HCT116 (cell line): ENCODE measurements around the gene ZNF154. TPM values are rescaled to one million over a fixed set of nuclear protein-coding genes. Genes with fewer than 3 reads are reported as not detected.

Experiments used
- ATAC-seq: fragments of 200-7000 bp; cut with Tn5 transposase; 2 replicates; pipeline ENCODE4 v1.9.1; 2020; ENCODE audit warnings: mild to moderate bottlenecking, moderate library complexity
- BruUV-seq: library from RNA; stranded (reverse); fragments of 400-500 nt; replicated peaks from 2 replicates; lab custom pipeline; 2021; lab: Mats Ljungman, UMichigan
- CTCF ChIA-PET: fragments of 300-600 bp; sonication (Branson Sonifier 250); formaldehyde crosslinking; loops from one replicate; lab custom pipeline; 2021; ENCODE audit warnings: antibody characterized with exemption; lab: Charles Lee
- POLR2A ChIA-PET: fragments of 300-600, 350-600 bp; sonication (Branson Sonifier 250); formaldehyde crosslinking; loops from one replicate; lab custom pipeline; 2021; ENCODE audit warnings: antibody characterized with exemption; lab: Charles Lee
- RAD21 ChIA-PET, 2 experiments: fragments of 300-600 bp; sonication (Branson Sonifier 250); formaldehyde crosslinking; loops; one replicate each; lab custom pipeline; 2023; ENCODE audit warnings: low total read pairs in 2 of 2; ENCODE audit not compliant: uncharacterized antibody in 2 of 2, unreplicated experiment in 2 of 2, low non-redundant PET in 1 of 2; lab: Charles Lee
- DNase-seq: peaks from one replicate; pipeline ENCODE4 v3.0.0-alpha.2; 2010; ENCODE audit warnings: low read depth, low spot score
- H2AFZ ChIP-seq: fragments of 200-600 bp; shearing (Covaris generic), sonication (generic); 2 replicates; pipeline ENCODE4 v1.6.1; 2017; ENCODE audit warnings: low read depth, mixed run types, mixed read lengths, antibody characterized with exemption, low read length; ENCODE audit not compliant: poor library complexity, severe bottlenecking
- H3K27ac ChIP-seq: 2 replicates; pipeline ENCODE4 v1.5.1; 2012; ENCODE audit warnings: low read depth, low read length
- H3K27me3 ChIP-seq: fragments of 200-600 bp; sonication (generic); 2 replicates; pipeline ENCODE4 v1.6.1; 2016; ENCODE audit warnings: mixed run types, low read length, mixed read lengths; ENCODE audit not compliant: insufficient read depth
- H3K36me3 ChIP-seq, 2 experiments: fragments of 200-500 bp in 1 of 2; fragments of 200-600 bp in 1 of 2; sonication (Bioruptor generic) in 1 of 2; sonication (generic) in 1 of 2; 2 replicates each; pipeline versions ENCODE4 v1.5.1 to v1.6.1; 2014 to 2016; ENCODE audit warnings: low read length in 2 of 2, inconsistent platforms in 1 of 2, mixed read lengths in 1 of 2, mixed run types in 1 of 2; ENCODE audit not compliant: insufficient read depth in 2 of 2, control insufficient read depth in 1 of 2
- H3K4me1 ChIP-seq, 2 experiments: fragments of 200-600 bp in 1 of 2; sonication (generic) in 1 of 2; 2 replicates each; pipeline versions ENCODE4 v1.5.1 to v1.6.1; 2012 to 2017; ENCODE audit warnings: low read length in 2 of 2, inconsistent platforms in 1 of 2, mild to moderate bottlenecking in 1 of 2, mixed read lengths in 1 of 2, mixed run types in 1 of 2, moderate library complexity in 1 of 2; ENCODE audit not compliant: insufficient read depth in 2 of 2, control insufficient read depth in 1 of 2
- H3K4me2 ChIP-seq: fragments of 200-600 bp; sonication (generic); 2 replicates; pipeline ENCODE4 v1.6.1; 2017; ENCODE audit warnings: mixed run types, low read length, mixed read lengths
- H3K4me3 ChIP-seq, 2 experiments: fragments of 200-600 bp in 1 of 2; sonication (generic) in 1 of 2; replicated peaks in 1 of 2; 2 replicates each; pipeline ENCODE4 v1.5.1; 2011 to 2016; ENCODE audit warnings: low read length in 2 of 2, control low read depth in 1 of 2, low read depth in 1 of 2, mild to moderate bottlenecking in 1 of 2, mixed read lengths in 1 of 2, mixed run types in 1 of 2
- H3K79me2 ChIP-seq: fragments of 200-600 bp; sonication (generic); 2 replicates; pipeline ENCODE4 v1.6.1; 2017; ENCODE audit warnings: mild to moderate bottlenecking, mixed run types, low read length, moderate library complexity, mixed read lengths; ENCODE audit not compliant: insufficient read depth
- H3K9ac ChIP-seq: fragments of 200-600 bp; sonication (generic); 2 replicates; pipeline ENCODE4 v1.6.1; 2016; ENCODE audit warnings: low read length, mixed read lengths
- H3K9me2 ChIP-seq: fragments of 200-600 bp; sonication (generic), shearing (Covaris generic); 2 replicates; pipeline ENCODE4 v1.6.1; 2017; ENCODE audit warnings: mixed run types, mild to moderate bottlenecking, moderate library complexity; ENCODE audit not compliant: insufficient read depth
- H3K9me3 ChIP-seq, 2 experiments: fragments of 200-500 bp in 1 of 2; fragments of 200-600 bp in 1 of 2; sonication (Bioruptor generic) in 1 of 2; sonication (generic) in 1 of 2; 2 replicates each; pipeline ENCODE4 v1.6.1; 2014 to 2017; ENCODE audit warnings: low read length in 2 of 2, mixed read lengths in 2 of 2, inconsistent platforms in 1 of 2, low read depth in 1 of 2, mild to moderate bottlenecking in 1 of 2, mixed run types in 1 of 2, moderate library complexity in 1 of 2; ENCODE audit not compliant: control insufficient read depth in 1 of 2, insufficient read depth in 1 of 2
- H4K20me1 ChIP-seq: fragments of 200-600 bp; sonication (generic), shearing (Covaris generic); 2 replicates; pipeline ENCODE4 v1.6.1; 2017; ENCODE audit warnings: mixed run types, mild to moderate bottlenecking, moderate library complexity; ENCODE audit not compliant: insufficient read depth
- CBX3 ChIP-seq: IDR thresholded peaks from 2 replicates; pipeline ENCODE4 v1.6.1; 2012; ENCODE audit warnings: low read depth
- CEBPB ChIP-seq: IDR thresholded peaks from 2 replicates; pipeline ENCODE4 v1.6.1; 2012; ENCODE audit warnings: low read depth
- CTCF ChIP-seq, 3 experiments: fragments of 200-600 bp in 1 of 3; sonication (generic) in 1 of 3; IDR thresholded peaks in 2 of 3; conservative IDR thresholded peaks in 1 of 3; 2 replicates each; pipeline ENCODE4 v1.5.1; 2012 to 2017; ENCODE audit warnings: low read depth in 2 of 3, low read length in 2 of 3, antibody characterized with exemption in 1 of 3, borderline replicate concordance in 1 of 3, control low read depth in 1 of 3, mild to moderate bottlenecking in 1 of 3, mixed read lengths in 1 of 3, mixed run types in 1 of 3, moderate library complexity in 1 of 3; ENCODE audit not compliant: insufficient read depth in 1 of 3
- ELF1 ChIP-seq: IDR thresholded peaks from 2 replicates; pipeline ENCODE4 v1.6.1; 2012; ENCODE audit warnings: low read depth, borderline replicate concordance
- EZH2phosphoT487 ChIP-seq: fragments of 200-600 bp; IDR thresholded peaks from 2 replicates; pipeline ENCODE4 v1.6.1; 2018; ENCODE audit warnings: antibody characterized with exemption, borderline replicate concordance
- FOSL1 ChIP-seq: IDR thresholded peaks from 2 replicates; pipeline ENCODE4 v1.6.1; 2012; ENCODE audit warnings: low read depth
- JUND ChIP-seq: IDR thresholded peaks from 2 replicates; pipeline ENCODE4 v1.6.1; 2012
- POLR2A ChIP-seq: IDR thresholded peaks from 2 replicates; pipeline ENCODE4 v1.7.0; 2011; ENCODE audit warnings: borderline replicate concordance; ENCODE audit not compliant: insufficient read depth, insufficient read length; ENCODE audit errors: extremely low read depth
- POLR2AphosphoS5 ChIP-seq: IDR thresholded peaks from 2 replicates; pipeline ENCODE4 v1.6.1; 2011; ENCODE audit warnings: mild to moderate bottlenecking, low read depth, low read length, moderate library complexity
- SIN3A ChIP-seq: IDR thresholded peaks from 2 replicates; pipeline ENCODE4 v1.6.1; 2012; ENCODE audit warnings: low read depth
- SRF ChIP-seq: IDR thresholded peaks from 2 replicates; pipeline ENCODE4 v1.6.1; 2012; ENCODE audit warnings: low read depth
- YY1 ChIP-seq: IDR thresholded peaks from 2 replicates; pipeline ENCODE4 v1.6.1; 2011; ENCODE audit warnings: low read length, low read depth, moderate library complexity, mild to moderate bottlenecking; ENCODE audit not compliant: insufficient replicate concordance; ENCODE audit errors: extremely low read depth
- ZFX ChIP-seq: fragments of 450-650 bp; IDR thresholded peaks from 2 replicates; pipeline ENCODE4 v1.6.1; 2017
- ZNF274 ChIP-seq: fragments of 200-500 bp; sonication (Bioruptor generic); IDR thresholded peaks from 2 replicates; pipeline ENCODE4 v1.6.1; 2014; ENCODE audit warnings: mild to moderate bottlenecking, low read depth, low read length, inconsistent platforms
- intact Hi-C: fragments of 100-400 bp; cut with micrococcal nuclease; formaldehyde crosslinking; loops from 2 replicates; pipeline ENCODE4 v1.10.0; 2022
- total RNA-seq: library from RNA; stranded (reverse); gene quantifications from one replicate; pipeline ENCODE4 v1.2.1, GENCODE V29; 2021; ENCODE audit not compliant: unreplicated experiment
- TF ChIP-seq, protein P1 (sequence below): IDR thresholded peaks from 2 replicates; pipeline ENCODE4 v1.6.1; 2011; ENCODE audit warnings: mild to moderate bottlenecking, low read length, moderate library complexity; ENCODE audit not compliant: insufficient replicate concordance; ENCODE audit errors: extremely low read depth
- TF ChIP-seq, protein P2 (sequence below): IDR thresholded peaks from 2 replicates; pipeline ENCODE4 v1.6.1; 2012; ENCODE audit warnings: low read depth

Gene ZNF154
- total RNA-seq, 1 experiment from 2014 or later: 0.10 TPM

- TF ChIP-seq, protein P1, sequence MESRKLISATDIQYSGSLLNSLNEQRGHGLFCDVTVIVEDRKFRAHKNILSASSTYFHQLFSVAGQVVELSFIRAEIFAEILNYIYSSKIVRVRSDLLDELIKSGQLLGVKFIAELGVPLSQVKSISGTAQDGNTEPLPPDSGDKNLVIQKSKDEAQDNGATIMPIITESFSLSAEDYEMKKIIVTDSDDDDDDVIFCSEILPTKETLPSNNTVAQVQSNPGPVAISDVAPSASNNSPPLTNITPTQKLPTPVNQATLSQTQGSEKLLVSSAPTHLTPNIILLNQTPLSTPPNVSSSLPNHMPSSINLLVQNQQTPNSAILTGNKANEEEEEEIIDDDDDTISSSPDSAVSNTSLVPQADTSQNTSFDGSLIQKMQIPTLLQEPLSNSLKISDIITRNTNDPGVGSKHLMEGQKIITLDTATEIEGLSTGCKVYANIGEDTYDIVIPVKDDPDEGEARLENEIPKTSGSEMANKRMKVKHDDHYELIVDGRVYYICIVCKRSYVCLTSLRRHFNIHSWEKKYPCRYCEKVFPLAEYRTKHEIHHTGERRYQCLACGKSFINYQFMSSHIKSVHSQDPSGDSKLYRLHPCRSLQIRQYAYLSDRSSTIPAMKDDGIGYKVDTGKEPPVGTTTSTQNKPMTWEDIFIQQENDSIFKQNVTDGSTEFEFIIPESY: no peak
- TF ChIP-seq CTCF (IDR thresholded peaks at IDR 0.05 in 2 of 3, conservative IDR thresholded peaks at IDR 0.05 in 1 of 3; ENCODE audit: borderline replicate concordance in 1 of 3, insufficient read depth in 1 of 3, low read depth in 2 of 3, low read length in 2 of 3): no peak
- no peak for TF ChIP-seq ZFX
- TF ChIP-seq JUND: no peak
- TF ChIP-seq POLR2A: no peak
- no peak for TF ChIP-seq ZNF274
- TF ChIP-seq POLR2AphosphoS5: no peak
- TF ChIP-seq EZH2phosphoT487: no peak
- TF ChIP-seq, all 23 proteins: peak for 0
Observed at GRCh38 chr19:57757941-57758340, 48.9 kb upstream of the ZNF154 start (continued).

DNA sequence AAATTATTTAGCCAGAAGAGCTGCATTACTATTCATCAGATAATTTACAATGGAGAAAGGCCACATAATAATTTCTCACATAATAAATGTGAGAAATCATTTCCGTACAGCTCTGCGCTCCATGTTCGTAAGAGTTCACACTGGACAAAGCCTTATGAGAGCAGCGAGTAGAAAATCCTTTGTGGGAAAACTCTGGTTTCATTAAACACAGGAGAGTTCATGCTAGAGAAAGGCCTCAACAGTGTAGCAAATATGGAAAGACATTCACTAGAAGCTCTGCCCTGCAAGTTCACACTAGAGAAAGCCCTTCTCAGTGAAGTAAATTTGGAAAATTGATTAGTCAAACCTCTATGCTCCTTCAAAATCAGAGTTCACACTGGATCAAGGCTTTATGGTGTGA is 46.0 kb upstream of the ZNF154 start:
- H3K9ac ChIP-seq: no peak overlapping the region
- ChIA-PET CTCF (no interaction called here), RAD21 (no interaction called here), POLR2A (no interaction called here)
- no peaks in the 10 kb centered on the region for H4K20me1 ChIP-seq
- H2AFZ ChIP-seq: no peak overlapping the region
- peaks cover under 1% of the 10 kb centered on the region; the same call in 1 of the 2 replicates for H3K79me2 ChIP-seq
- H3K27ac ChIP-seq: no peak overlapping the region
- no peaks in the 10 kb centered on the region for H3K27me3 ChIP-seq
- intact Hi-C loops: no loop called here
- no peaks in the 10 kb centered on the region for H3K9me2 ChIP-seq
- H3K36me3 ChIP-seq: peaks cover 36 to 56% of the 10 kb centered on the region in 2 experiments
- H3K4me3 ChIP-seq: no peak overlapping the region
- no peak for ATAC-seq
- no TSS peak for BruUV-seq
- no peak overlapping the region for H3K4me2 ChIP-seq
- no peaks in the 10 kb centered on the region for H3K4me1 ChIP-seq
- DNase-seq: no peak
- peaks cover 33 to 37% of the 10 kb centered on the region in 2 experiments; a peak in 3 of 4 replicates for H3K9me3 ChIP-seq
- TF ChIP-seq FOSL1: no peak
- no peak for TF ChIP-seq YY1
- TF ChIP-seq, protein P2, sequence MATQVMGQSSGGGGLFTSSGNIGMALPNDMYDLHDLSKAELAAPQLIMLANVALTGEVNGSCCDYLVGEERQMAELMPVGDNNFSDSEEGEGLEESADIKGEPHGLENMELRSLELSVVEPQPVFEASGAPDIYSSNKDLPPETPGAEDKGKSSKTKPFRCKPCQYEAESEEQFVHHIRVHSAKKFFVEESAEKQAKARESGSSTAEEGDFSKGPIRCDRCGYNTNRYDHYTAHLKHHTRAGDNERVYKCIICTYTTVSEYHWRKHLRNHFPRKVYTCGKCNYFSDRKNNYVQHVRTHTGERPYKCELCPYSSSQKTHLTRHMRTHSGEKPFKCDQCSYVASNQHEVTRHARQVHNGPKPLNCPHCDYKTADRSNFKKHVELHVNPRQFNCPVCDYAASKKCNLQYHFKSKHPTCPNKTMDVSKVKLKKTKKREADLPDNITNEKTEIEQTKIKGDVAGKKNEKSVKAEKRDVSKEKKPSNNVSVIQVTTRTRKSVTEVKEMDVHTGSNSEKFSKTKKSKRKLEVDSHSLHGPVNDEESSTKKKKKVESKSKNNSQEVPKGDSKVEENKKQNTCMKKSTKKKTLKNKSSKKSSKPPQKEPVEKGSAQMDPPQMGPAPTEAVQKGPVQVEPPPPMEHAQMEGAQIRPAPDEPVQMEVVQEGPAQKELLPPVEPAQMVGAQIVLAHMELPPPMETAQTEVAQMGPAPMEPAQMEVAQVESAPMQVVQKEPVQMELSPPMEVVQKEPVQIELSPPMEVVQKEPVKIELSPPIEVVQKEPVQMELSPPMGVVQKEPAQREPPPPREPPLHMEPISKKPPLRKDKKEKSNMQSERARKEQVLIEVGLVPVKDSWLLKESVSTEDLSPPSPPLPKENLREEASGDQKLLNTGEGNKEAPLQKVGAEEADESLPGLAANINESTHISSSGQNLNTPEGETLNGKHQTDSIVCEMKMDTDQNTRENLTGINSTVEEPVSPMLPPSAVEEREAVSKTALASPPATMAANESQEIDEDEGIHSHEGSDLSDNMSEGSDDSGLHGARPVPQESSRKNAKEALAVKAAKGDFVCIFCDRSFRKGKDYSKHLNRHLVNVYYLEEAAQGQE: no peak
- TF ChIP-seq ZNF274: no peak
- TF ChIP-seq POLR2A: no peak
- TF ChIP-seq CEBPB: no peak
- TF ChIP-seq, protein P1: no peak
- no peak for TF ChIP-seq ELF1
- no peak for TF ChIP-seq SRF
- TF ChIP-seq SIN3A: no peak
- no peak for TF ChIP-seq CBX3
- TF ChIP-seq ZFX: no peak
